HepG2 (cell line): Measurements from ENCODE around the gene TGFA. TPM values are rescaled to one million over a fixed set of nuclear protein-coding genes. Genes with fewer than 3 reads are reported as not detected.

ENCODE experiments used
- ATAC-seq: fragments of 200-7000 bp; cut with Tn5 transposase; 3 replicates; pipeline ENCODE4 v1.9.1; 2020; ENCODE audit warnings: mild to moderate bottlenecking, moderate library complexity
- BruUV-seq: library from RNA; stranded (reverse); fragments of 400-500 nt; replicated peaks from 2 replicates; lab custom pipeline; 2021; lab: Mats Ljungman, UMichigan
- CTCF ChIA-PET: fragments of 300-600 bp; formaldehyde crosslinking; extraction: SDS; loops from one replicate; lab custom pipeline; 2021; ENCODE audit warnings: low total read pairs, inconsistent platforms, low intra/inter-chr PET ratio; lab: Yijun Ruan, JAX
- POLR2A ChIA-PET: fragments of 350-600 bp; sonication (Branson Sonifier 250); formaldehyde crosslinking; loops from one replicate; lab custom pipeline; 2020; ENCODE audit warnings: antibody characterized with exemption, inconsistent platforms; lab: Yijun Ruan, JAX
- DNase-seq: peaks from one replicate; pipeline ENCODE4 v3.0.0-alpha.2; 2015; ENCODE audit warnings: low spot score
- FAIRE-seq: peaks from 3 replicates; lab custom pipeline; 2011; peaks lifted over from hg19 to GRCh38; lab: Jason Lieb, UNC
- H2AFZ ChIP-seq: one replicate; pipeline ENCODE4 v1.6.1; 2011; ENCODE audit warnings: low read length, inconsistent platforms
- H3K27ac ChIP-seq: fragments of 300-600 bp; 3 replicates; pipeline ENCODE4 v1.8.0; 2011; ENCODE audit warnings: mixed run types, mild to moderate bottlenecking, mixed read lengths, low read length, inconsistent platforms; ENCODE audit not compliant: insufficient read depth; ENCODE audit errors: extremely low read length
- H3K27me3 ChIP-seq, 2 experiments: fragments of 200-600 bp in 1 of 2; 2 replicates in 1 of 2; 3 replicates in 1 of 2; pipeline versions ENCODE4 v1.6.0 to v1.8.0; 2011; ENCODE audit warnings: low read length in 2 of 2, mild to moderate bottlenecking in 2 of 2, moderate library complexity in 2 of 2, inconsistent platforms in 1 of 2; ENCODE audit not compliant: insufficient read depth in 2 of 2, control insufficient read depth in 1 of 2
- H3K36me3 ChIP-seq, 2 experiments: fragments of 200-600 bp in 1 of 2; replicated peaks in 1 of 2; 2 replicates in 1 of 2; 3 replicates in 1 of 2; pipeline versions ENCODE4 v1.5.1 to v1.8.0; 2011; ENCODE audit warnings: low read length in 2 of 2, inconsistent platforms in 1 of 2; ENCODE audit not compliant: insufficient read depth in 2 of 2, control insufficient read depth in 1 of 2
- H3K4me1 ChIP-seq: 2 replicates; pipeline ENCODE4 v1.5.1; 2012; ENCODE audit warnings: low read length, inconsistent platforms; ENCODE audit not compliant: insufficient read depth
- H3K4me2 ChIP-seq: 2 replicates; pipeline ENCODE4 v1.6.0; 2011; ENCODE audit warnings: low read depth, low read length, inconsistent platforms
- H3K4me3 ChIP-seq, 3 experiments: fragments of 200-600 bp in 1 of 3; sonication (generic), shearing (Covaris generic) in 1 of 3; replicated peaks in 1 of 3; 2 replicates each; pipeline ENCODE4 v1.5.1; 2011 to 2016; ENCODE audit warnings: low read length in 3 of 3, inconsistent platforms in 2 of 3, low read depth in 2 of 3, mild to moderate bottlenecking in 2 of 3, control low read depth in 1 of 3, mixed read lengths in 1 of 3; ENCODE audit not compliant: insufficient read depth in 1 of 3
- H3K79me2 ChIP-seq: one replicate; pipeline ENCODE4 v1.6.1; 2011; ENCODE audit warnings: low read length, inconsistent platforms; ENCODE audit not compliant: insufficient read depth
- H3K9ac ChIP-seq: 2 replicates; pipeline ENCODE4 v1.6.0; 2011; ENCODE audit warnings: mild to moderate bottlenecking, low read depth, low read length, inconsistent platforms; ENCODE audit not compliant: insufficient read depth
- H3K9me3 ChIP-seq: 2 replicates; pipeline ENCODE4 v1.5.1; 2012; ENCODE audit warnings: mild to moderate bottlenecking, low read length
- H4K20me1 ChIP-seq: 2 replicates; pipeline ENCODE4 v1.6.0; 2011; ENCODE audit warnings: inconsistent platforms, mild to moderate bottlenecking, low read length, moderate library complexity; ENCODE audit not compliant: insufficient read depth
- ZNF101 ChIP-seq: sonication (generic); formaldehyde crosslinking; IDR thresholded peaks from 2 replicates; pipeline ENCODE4 v1.4.0; 2020; ENCODE audit warnings: mild to moderate bottlenecking, low read depth, missing genetic modification reagents, borderline replicate concordance
- WGBS: methylation state at CpG from one replicate; pipeline ENCODE4 v1.1.6; 2017; ENCODE audit warnings: low lambda C conversion rate; 5-methylcytosine and 5-hydroxymethylcytosine counted together
- in situ Hi-C: cut with HindIII; loops from 2 replicates; pipeline ENCODE4 v1.10.0; 2017; ENCODE audit warnings: low pct_unique_long_range_greater_than_20kb; ENCODE audit not compliant: extremely low pct_ligation_motif_present
- intact Hi-C: fragments of 100-400 bp; cut with micrococcal nuclease; formaldehyde crosslinking; loops from one replicate; pipeline ENCODE4 v1.10.0; 2022; ENCODE audit not compliant: unreplicated experiment
- polyA plus RNA-seq, 8 experiments: library from polyadenylated mRNA; depleted of rRNA in 3 of 8; stranded (reverse) in 7 of 8; unstranded in 1 of 8; fragments of >200 nt; fragmentation: Illumina TruSeq in 4 of 8; extraction: Trizol in 4 of 8; gene quantifications; 2 replicates each; pipeline versions ENCODE4 v1.2.1 to v1.2.3, GENCODE V29; 2011 to 2016; ENCODE audit warnings: low read depth in 4 of 8, missing spikeins in 1 of 8, mixed read lengths in 1 of 8; ENCODE audit not compliant: insufficient read depth in 1 of 8
- total RNA-seq, 5 experiments: library from RNA; depleted of rRNA; stranded (reverse); fragments of >200 nt; fragmentation: Illumina TruSeq; extraction: Trizol; gene quantifications; 2 replicates each; pipeline ENCODE4 v1.2.3, GENCODE V29; 2016; ENCODE audit warnings: low read depth in 1 of 5
- TF ChIP-seq, protein P1 (sequence below): sonication (generic); formaldehyde crosslinking; IDR thresholded peaks from 2 replicates; pipeline ENCODE4 v1.5.0; 2020; ENCODE audit warnings: mild to moderate bottlenecking, missing genetic modification reagents
- TF ChIP-seq, protein P2 (sequence below): sonication (generic); formaldehyde crosslinking; conservative IDR thresholded peaks from 2 replicates; pipeline ENCODE4 v1.4.0; 2020; ENCODE audit warnings: missing genetic modification reagents

TGFA gene
- total and polyA plus RNA-seq, 2 of the 13 experiments (the other 11 are each of a cell fraction or from before 2014, with no cell fraction given), result 7.8 to 15.3 TPM

DNA sequence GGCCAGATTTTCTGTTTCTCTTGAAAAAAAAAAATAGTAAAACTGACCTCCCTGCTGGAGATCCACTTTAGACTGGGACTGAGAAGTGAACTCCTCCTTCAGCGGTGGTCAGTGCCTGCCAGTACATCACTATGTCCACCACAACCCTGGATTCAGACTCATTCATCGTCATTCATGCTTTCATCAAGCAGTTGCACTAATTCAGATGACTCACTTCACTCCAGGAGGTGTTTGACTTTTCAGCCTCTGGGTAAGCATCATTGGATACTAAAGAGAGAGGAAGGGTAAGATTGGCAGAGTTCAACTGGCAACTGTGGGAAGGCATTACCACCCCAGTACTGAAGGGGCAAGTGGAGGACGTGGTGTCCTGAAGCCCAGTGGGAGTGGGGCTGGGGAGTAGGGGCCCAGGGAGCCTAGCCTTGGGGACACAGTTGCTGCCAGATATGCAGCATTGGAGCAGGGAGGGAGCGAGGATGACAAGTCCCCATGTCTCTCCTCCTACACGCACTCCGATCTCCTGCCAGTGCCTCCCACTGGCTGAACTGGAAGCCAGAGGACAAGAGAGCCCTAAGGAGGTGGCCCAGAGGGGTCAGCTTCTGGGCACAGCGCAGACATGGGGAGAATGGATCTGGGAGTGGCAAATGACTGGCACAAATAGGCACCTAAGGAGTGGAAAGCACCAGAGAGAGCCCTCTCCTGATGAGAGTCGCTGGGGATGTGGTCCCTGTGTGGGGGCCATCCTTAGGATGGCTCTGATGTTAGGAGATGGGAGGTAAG lies 111.1 kb downstream of the TGFA start:
- H4K20me1 ChIP-seq, result no peaks in the 10 kb centered on the region; the same call in 1 of the 2 replicates
- no peak for DNase-seq
- no peak for TF ChIP-seq ZNF101
- TF ChIP-seq, protein P1, sequence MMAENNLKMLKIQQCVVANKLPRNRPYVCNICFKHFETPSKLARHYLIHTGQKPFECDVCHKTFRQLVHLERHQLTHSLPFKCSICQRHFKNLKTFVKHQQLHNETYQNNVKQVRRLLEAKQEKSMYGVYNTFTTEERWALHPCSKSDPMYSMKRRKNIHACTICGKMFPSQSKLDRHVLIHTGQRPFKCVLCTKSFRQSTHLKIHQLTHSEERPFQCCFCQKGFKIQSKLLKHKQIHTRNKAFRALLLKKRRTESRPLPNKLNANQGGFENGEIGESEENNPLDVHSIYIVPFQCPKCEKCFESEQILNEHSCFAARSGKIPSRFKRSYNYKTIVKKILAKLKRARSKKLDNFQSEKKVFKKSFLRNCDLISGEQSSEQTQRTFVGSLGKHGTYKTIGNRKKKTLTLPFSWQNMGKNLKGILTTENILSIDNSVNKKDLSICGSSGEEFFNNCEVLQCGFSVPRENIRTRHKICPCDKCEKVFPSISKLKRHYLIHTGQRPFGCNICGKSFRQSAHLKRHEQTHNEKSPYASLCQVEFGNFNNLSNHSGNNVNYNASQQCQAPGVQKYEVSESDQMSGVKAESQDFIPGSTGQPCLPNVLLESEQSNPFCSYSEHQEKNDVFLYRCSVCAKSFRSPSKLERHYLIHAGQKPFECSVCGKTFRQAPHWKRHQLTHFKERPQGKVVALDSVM (CRISPR knock-in tag), result no peak
- TF ChIP-seq, protein P2, sequence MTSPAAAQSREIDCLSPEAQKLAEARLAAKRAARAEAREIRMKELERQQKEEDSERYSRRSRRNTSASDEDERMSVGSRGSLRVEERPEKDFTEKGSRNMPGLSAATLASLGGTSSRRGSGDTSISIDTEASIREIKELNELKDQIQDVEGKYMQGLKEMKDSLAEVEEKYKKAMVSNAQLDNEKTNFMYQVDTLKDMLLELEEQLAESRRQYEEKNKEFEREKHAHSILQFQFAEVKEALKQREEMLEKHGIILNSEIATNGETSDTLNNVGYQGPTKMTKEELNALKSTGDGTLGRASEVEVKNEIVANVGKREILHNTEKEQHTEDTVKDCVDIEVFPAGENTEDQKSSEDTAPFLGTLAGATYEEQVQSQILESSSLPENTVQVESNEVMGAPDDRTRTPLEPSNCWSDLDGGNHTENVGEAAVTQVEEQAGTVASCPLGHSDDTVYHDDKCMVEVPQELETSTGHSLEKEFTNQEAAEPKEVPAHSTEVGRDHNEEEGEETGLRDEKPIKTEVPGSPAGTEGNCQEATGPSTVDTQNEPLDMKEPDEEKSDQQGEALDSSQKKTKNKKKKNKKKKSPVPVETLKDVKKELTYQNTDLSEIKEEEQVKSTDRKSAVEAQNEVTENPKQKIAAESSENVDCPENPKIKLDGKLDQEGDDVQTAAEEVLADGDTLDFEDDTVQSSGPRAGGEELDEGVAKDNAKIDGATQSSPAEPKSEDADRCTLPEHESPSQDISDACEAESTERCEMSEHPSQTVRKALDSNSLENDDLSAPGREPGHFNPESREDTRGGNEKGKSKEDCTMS (CRISPR knock-in tag), result no peak
- intact Hi-C loops, result no loop called here
- H2AFZ ChIP-seq, result no peak overlapping the region
- no peak overlapping the region for H3K9ac ChIP-seq
- H3K4me1 ChIP-seq, result no peaks in the 10 kb centered on the region
- no peaks in the 10 kb centered on the region for H3K27me3 ChIP-seq
- no peak overlapping the region for H3K4me2 ChIP-seq
- peak; percentile 25; the same call in 2 of the 3 replicates for ATAC-seq
- no peak for FAIRE-seq
- CTCF ChIA-PET, result no interaction called here
- no peak overlapping the region for H3K27ac ChIP-seq
- in situ Hi-C loops, result no loop called here
- H3K79me2 ChIP-seq, result no peaks in the 10 kb centered on the region
- BruUV-seq, result no TSS peak
- 43% methylated on average over 8 of the region's 8 CpGs for WGBS
- no peaks in the 10 kb centered on the region for H3K9me3 ChIP-seq
- H3K36me3 ChIP-seq, result no peaks in the 10 kb centered on the region
- no peak overlapping the region for H3K4me3 ChIP-seq
- POLR2A ChIA-PET, result no interaction called here
